ENCODE measurements around the gene TLE3. TPM values are rescaled to one million over a fixed set of nuclear protein-coding genes. Genes with fewer than 3 reads are reported as not detected.

TLE3 gene
- total RNA-seq, 1 donor from 2014 or later, result 14.1 TPM

- ATAC-seq (no peak), DNase-seq (ENCODE audit: missing footprints) (no peak)
- intact Hi-C loops (cut with DNase I), result no loop called here
Observed at GRCh38 chr15:70045045-70045444, 52.7 kb downstream of the TLE3 start.

- intact Hi-C loops (cut with DNase I), result no loop called here
- ATAC-seq (no peak), DNase-seq (ENCODE audit: missing footprints) (no peak)
Observed at GRCh38 chr15:70044168-70044567, 53.5 kb downstream of the TLE3 start.

- ATAC-seq, result no peak
- intact Hi-C loops (cut with DNase I), result no loop called here
- DNase-seq (ENCODE audit: missing footprints), result no peak
Observed at GRCh38 chr15:70043590-70043989, 54.1 kb downstream of the TLE3 start.

GRCh38 chr15:70042553-70043214 is 55.0 kb downstream of the TLE3 start:
- DNase-seq (ENCODE audit: missing footprints) (no peak), ATAC-seq (no peak)
- intact Hi-C loops (cut with DNase I), result no loop called here

- ATAC-seq, result no peak
- intact Hi-C loops (cut with DNase I), result no loop called here
- no peak for DNase-seq (ENCODE audit: missing footprints)
Observed at GRCh38 chr15:70039917-70040316, 57.8 kb downstream of the TLE3 start.

- DNase-seq (ENCODE audit: missing footprints) (no peak), ATAC-seq (no peak)
- intact Hi-C loops (cut with DNase I), result no loop called here
Observed at GRCh38 chr15:70038730-70039392, 58.9 kb downstream of the TLE3 start.

- DNase-seq (ENCODE audit: missing footprints) (no peak), ATAC-seq (no peak)
- intact Hi-C loops (cut with DNase I), result no loop called here
Observed at GRCh38 chr15:70037292-70037640, 60.5 kb downstream of the TLE3 start.

- intact Hi-C loops (cut with DNase I), result no loop called here
- DNase-seq (ENCODE audit: missing footprints) (no peak), ATAC-seq (no peak)
Observed at GRCh38 chr15:70036585-70037291, 61.0 kb downstream of the TLE3 start.

GRCh38 chr15:70035719-70036077 is 62.0 kb downstream of the TLE3 start:
- ATAC-seq, result no peak
- intact Hi-C loops (cut with DNase I), result no loop called here

GRCh38 chr15:70035051-70035718 is 62.5 kb downstream of the TLE3 start:
- DNase-seq (ENCODE audit: missing footprints), result no peak
- no peak for ATAC-seq
- intact Hi-C loops (cut with DNase I), result no loop called here

More at GRCh38 chr15:70035719-70036077, 62.0 kb downstream of the TLE3 start:
- DNase-seq (ENCODE audit: missing footprints), result no peak

- intact Hi-C loops (cut with DNase I), result no loop called here
- no peak for ATAC-seq
- no peak for DNase-seq (ENCODE audit: missing footprints)
Observed at GRCh38 chr15:70034596-70034995, 63.1 kb downstream of the TLE3 start.

- no peak for ATAC-seq
- intact Hi-C loops (cut with DNase I), result no loop called here
- no peak for DNase-seq (ENCODE audit: missing footprints)
Observed at GRCh38 chr15:70034141-70034540, 63.6 kb downstream of the TLE3 start.

GRCh38 chr15:70033529-70034140 is 64.1 kb downstream of the TLE3 start:
- intact Hi-C loops (cut with DNase I), result no loop called here
- ATAC-seq, result no peak
- no peak for DNase-seq (ENCODE audit: missing footprints)

GRCh38 chr15:70033109-70033508 is 64.6 kb downstream of the TLE3 start:
- intact Hi-C loops (cut with DNase I), result no loop called here
- ATAC-seq (no peak), DNase-seq (ENCODE audit: missing footprints) (no peak)

- no peak for DNase-seq (ENCODE audit: missing footprints)
- no peak for ATAC-seq
- intact Hi-C loops (cut with DNase I), result no loop called here
Observed at GRCh38 chr15:70032509-70032908, 65.2 kb downstream of the TLE3 start.

- intact Hi-C loops (cut with DNase I), result no loop called here
- DNase-seq (ENCODE audit: missing footprints), result no peak
- no peak for ATAC-seq
Observed at GRCh38 chr15:70031713-70032112, 66.0 kb downstream of the TLE3 start.

- DNase-seq (ENCODE audit: missing footprints), result no peak
Observed at GRCh38 chr15:70031261-70031660, 66.5 kb downstream of the TLE3 start.

GRCh38 chr15:70030851-70031250 is 66.9 kb downstream of the TLE3 start:
- intact Hi-C loops (cut with DNase I), result no loop called here
- ATAC-seq, result no peak
- no peak for DNase-seq (ENCODE audit: missing footprints)

More at GRCh38 chr15:70031261-70031660, 66.5 kb downstream of the TLE3 start:
- intact Hi-C loops (cut with DNase I), result no loop called here
- ATAC-seq, result no peak

- no peak for ATAC-seq
- intact Hi-C loops (cut with DNase I), result loop anchor here (10.0 kb wide), 1 partner anchor 66 kb away; the partner anchor contains the start of gene TLE3
- no peak for DNase-seq (ENCODE audit: missing footprints)
Observed at GRCh38 chr15:70029297-70029701, 68.4 kb downstream of the TLE3 start.
